GF-D8 (cell line): ENCODE results near the gene IGSF22.
A peak's percentile ranks its signal among the peaks of the same experiment; 100 is the strongest.

Experiments
- DNase-seq: peaks from one replicate; lab custom pipeline; 2025; lab: John Stamatoyannopoulos, UW

The IGSF22 gene

GRCh38 chr11:18726040-18726439 lies at the start of gene IGSF22:
Gene IGSF22, minus strand, starts transcription at chr11:18726188. Its CDS starts 1,952 bp downstream, at chr11:18724236.
- no peak for DNase-seq

- no peak for DNase-seq
These were observed 48.8 kb upstream of the IGSF22 start for GRCh38 chr11:18774801-18775200.

- DNase-seq = no peak
These were observed 47.7 kb upstream of the IGSF22 start for GRCh38 chr11:18773681-18774080.

- DNase-seq = no peak
These were observed 47.1 kb upstream of the IGSF22 start for GRCh38 chr11:18773104-18773503.

- no peak for DNase-seq
These were observed 46.2 kb upstream of the IGSF22 start for GRCh38 chr11:18772211-18772610.

- no peak for DNase-seq
These were observed 45.5 kb upstream of the IGSF22 start for GRCh38 chr11:18771266-18772035.

- no peak for DNase-seq
These were observed 44.6 kb upstream of the IGSF22 start for GRCh38 chr11:18770479-18771125.

- DNase-seq = no peak
These were observed 43.9 kb upstream of the IGSF22 start for GRCh38 chr11:18769802-18770456.

- no peak for DNase-seq
These were observed 43.0 kb upstream of the IGSF22 start for GRCh38 chr11:18768978-18769377.

- DNase-seq = peak; percentile 10
These were observed 42.5 kb upstream of the IGSF22 start for GRCh38 chr11:18768472-18768901.

GRCh38 chr11:18766015-18766414 lies 40.0 kb upstream of the IGSF22 start:
- no peak for DNase-seq

GRCh38 chr11:18765554-18765953 lies 39.6 kb upstream of the IGSF22 start:
- DNase-seq = no peak

- no peak for DNase-seq
These were observed 35.8 kb upstream of the IGSF22 start for GRCh38 chr11:18761741-18762140.

GRCh38 chr11:18761144-18761543 lies 35.2 kb upstream of the IGSF22 start:
- no peak for DNase-seq

GRCh38 chr11:18757811-18758210 lies 31.8 kb upstream of the IGSF22 start:
- DNase-seq = no peak

- no peak for DNase-seq
These were observed 30.9 kb upstream of the IGSF22 start for GRCh38 chr11:18756889-18757288.

- no peak for DNase-seq
These were observed 28.3 kb upstream of the IGSF22 start for GRCh38 chr11:18754308-18754707.

- no peak for DNase-seq
These were observed 26.5 kb upstream of the IGSF22 start for GRCh38 chr11:18752502-18752901.

- DNase-seq = no peak
These were observed 25.0 kb upstream of the IGSF22 start for GRCh38 chr11:18750944-18751343.

- no peak for DNase-seq
These were observed 23.8 kb upstream of the IGSF22 start for GRCh38 chr11:18749681-18750319.

- DNase-seq = no peak
These were observed 22.9 kb upstream of the IGSF22 start for GRCh38 chr11:18748766-18749365.

- no peak for DNase-seq
These were observed 19.3 kb upstream of the IGSF22 start for GRCh38 chr11:18745251-18745650.
